Left lobe of liver (tissue), 2 donors: ENCODE results near the gene CTNNA2. TPM values are rescaled to one million over a fixed set of nuclear protein-coding genes. Genes with fewer than 3 reads are reported as not detected.

ENCODE experiments used
- ATAC-seq: fragments of 200-7000 bp; cut with Tn5 transposase; one replicate; pipeline ENCODE4 v1.9.1; 2020; ENCODE audit warnings: mild to moderate bottlenecking, moderate library complexity
- DNase-seq: peaks from one replicate; pipeline ENCODE4 v3.0.0-alpha.2; 2020; ENCODE audit warnings: low spot score
- total RNA-seq: library from RNA; stranded (reverse); gene quantifications from one replicate; pipeline ENCODE4 v1.2.1, GENCODE V29; 2021
- donor health status: DM: no; HTN: no; CAD: no; lungs with moderate emphysema.
- donor health status: DM: no; HTN: yes; CAD: no.

Gene CTNNA2
- total RNA-seq, 1 donor from 2014 or later = not detected

DNA sequence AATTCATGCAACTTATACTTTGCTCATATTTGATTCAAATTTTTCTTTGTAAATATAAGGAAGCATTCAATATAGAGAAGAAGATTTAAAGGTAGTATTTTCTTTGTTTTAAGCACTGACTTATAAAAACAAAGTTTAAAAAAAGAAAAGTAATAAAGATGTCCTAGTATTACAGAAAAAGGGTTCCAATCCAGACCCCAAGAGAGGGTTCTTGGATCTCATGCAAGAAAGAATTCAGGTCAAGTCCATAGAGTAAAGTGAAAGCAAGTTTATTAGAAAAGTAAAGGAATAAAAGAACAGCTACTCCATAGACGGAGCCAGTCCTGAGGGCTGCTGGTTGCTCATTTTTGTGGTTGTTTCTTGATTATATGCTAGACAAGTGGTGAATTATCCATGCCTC is 267.9 kb downstream of the CTNNA2 start:
- ATAC-seq = no peak
- no peak for DNase-seq

DNA sequence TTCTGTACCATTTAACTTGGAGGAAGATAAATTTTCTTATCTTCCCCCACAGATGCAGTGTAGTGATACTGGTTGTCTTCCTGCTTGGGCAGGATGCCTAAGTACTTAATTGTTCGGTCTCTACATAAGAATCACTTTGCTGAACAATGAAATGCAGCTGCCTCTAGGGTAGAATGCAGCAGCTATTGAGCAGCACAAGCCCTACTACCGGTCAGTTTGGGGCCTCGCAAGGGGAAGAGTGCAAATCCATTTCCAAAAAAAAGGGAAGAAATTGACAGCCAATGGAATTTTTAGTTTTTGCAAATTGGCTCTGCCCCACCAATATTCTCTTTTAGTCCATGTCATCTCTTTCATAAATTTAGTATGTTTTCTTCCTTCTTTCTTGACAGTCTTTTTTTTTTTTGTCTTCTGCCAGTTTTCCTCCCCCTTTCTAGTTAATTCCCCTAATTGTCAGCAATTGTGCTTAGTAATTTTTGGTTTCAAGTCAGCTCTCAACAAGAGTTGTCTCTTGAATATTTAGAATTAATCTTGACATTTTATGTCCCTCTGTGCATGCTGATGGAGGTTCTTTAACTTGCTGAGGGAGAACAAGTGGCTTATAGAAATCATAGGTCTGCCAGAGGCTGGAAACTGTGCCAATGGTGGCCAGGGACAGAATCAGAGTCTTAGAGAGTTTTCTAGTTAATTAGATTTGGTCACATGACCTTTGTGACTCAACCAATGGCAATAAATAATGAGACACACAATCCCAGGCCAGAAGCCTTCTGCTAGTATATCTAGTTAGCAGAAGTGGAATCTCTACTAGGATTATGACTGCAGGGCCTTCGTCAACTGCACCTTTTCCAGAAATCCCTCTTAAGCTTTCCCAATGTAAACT is 270.0 kb downstream of the CTNNA2 start:
- no peak for DNase-seq
- ATAC-seq = no peak

DNA sequence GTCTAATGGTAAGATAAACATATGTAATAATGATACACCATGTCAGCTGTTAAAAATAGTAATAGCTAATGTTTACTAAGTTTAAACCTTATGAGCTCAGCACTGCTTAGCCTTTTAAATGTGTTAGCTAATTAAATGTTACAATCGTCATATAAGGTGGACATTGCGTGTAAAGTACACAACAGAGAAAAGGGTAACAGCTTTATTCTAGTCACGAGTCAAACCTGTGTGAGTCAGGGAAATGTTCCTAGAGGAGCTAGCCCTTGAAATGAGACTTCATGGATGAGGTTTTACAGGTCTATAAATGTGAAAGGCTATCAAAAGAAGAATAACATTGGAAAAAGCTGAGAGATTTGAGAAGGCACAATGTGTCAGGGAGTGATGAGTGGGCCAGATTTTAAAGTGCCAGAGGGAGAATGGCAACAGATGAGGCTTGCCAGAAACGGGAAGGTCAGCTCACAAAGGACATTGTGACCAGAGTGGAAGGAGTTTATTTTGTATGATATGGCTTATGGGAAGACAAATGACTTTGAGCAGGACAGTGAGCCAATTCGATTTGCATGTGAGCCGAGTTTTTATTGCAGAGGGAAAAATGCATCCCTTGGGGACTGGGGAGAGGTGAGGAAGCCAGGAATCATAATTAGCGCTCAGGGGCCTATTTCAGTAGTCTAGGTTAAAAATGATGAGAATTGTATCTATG is 276.3 kb downstream of the CTNNA2 start:
- ATAC-seq = no peak
- no peak for DNase-seq

DNA sequence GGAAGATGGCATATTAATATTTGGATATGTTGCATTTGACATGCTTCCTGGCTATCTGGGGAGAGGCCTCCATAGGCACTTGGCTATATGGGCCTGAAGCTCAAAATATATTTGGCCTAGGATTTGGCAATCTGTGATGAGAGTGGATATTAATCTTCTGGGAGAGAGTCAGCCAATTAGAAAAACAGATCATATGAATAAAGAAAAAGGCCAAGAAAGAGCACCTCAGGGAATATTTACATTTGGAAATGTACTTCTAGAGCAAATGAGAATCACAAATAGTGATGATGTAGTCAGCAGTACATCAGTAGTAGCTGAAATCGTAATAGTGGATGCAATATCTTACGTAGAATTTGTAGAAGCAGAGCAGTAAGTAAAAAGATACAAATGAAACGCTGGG is 277.0 kb downstream of the CTNNA2 start:
- DNase-seq (no peak), ATAC-seq (no peak)

DNA sequence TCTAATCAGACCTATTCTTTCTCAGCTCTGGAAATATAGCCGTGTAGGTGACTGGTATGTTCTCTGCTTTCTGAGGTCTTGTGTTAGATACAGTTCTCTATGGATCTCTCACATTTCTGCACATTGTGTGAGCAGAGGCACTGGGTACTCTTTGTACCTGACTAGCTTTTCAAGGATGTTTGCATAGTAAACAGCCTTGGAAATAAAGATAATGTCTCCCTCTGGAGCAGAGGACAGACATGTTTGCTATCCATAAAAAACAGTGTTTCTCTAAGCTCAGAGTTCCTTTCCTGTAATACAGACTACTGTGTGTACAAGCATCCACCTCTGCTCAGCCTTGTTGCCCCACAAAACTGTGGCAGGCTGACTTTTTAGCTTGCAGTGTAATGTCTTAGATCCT is 279.2 kb downstream of the CTNNA2 start:
- no peak for DNase-seq
- ATAC-seq = no peak

DNA sequence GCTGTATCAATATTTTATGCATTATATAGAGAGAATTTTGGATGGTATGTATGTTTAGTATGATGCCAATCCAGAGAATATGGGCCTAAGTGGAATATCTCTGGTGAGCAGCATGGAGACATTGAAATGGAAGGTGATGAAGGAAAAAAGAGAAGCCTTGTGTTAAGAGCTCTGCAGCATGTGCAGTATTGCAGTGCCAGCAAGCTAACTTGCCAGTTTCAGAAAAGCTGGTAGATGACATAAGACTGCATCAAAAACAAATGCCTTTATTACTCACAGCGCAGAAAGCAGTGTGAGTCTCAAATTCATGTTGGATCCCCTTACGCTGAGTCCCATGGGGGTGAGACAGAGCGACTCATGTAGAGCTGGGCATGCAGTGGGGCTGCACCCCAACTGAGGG is 280.2 kb downstream of the CTNNA2 start:
- DNase-seq (no peak), ATAC-seq (no peak)

DNA sequence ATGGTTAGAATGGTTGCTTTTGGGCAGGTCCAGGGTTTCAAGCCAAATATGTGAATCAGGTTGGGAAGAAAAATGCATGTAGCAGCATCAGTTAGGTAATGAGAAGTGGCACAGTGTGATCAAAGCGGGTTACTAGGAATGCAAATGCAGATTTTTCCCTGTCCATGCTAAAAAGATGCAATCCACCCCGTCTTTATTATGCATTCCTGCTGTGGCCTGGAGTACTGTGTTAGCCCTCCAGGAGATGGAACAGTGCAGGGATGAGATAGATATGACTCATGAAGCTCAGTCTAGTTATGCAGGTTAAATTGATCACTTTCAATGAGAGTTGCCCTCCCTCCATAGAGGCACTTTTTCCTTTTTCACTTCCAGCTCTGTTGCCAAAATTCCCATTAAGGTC is 283.8 kb downstream of the CTNNA2 start:
- DNase-seq (no peak), ATAC-seq (no peak)

DNA sequence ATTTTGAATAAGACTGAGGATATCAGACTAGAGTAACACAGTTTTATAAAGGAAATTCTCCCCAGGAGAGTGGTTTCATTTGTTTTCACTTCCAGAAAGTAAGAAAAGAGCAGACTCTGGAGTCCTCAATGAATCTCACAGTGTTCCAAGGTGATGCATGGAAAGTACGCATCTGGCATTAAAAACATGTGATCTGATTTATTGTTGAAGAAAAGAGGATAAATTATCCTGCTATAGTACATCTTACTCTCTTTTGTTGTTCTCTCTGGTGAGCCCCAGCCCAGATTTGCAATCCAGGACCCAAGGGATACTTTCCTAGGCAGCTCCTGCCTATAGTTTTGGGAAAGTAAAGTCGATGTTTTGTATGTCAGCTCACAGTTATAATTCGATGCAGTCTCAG is 285.9 kb downstream of the CTNNA2 start:
- ATAC-seq (no peak), DNase-seq (no peak)

DNA sequence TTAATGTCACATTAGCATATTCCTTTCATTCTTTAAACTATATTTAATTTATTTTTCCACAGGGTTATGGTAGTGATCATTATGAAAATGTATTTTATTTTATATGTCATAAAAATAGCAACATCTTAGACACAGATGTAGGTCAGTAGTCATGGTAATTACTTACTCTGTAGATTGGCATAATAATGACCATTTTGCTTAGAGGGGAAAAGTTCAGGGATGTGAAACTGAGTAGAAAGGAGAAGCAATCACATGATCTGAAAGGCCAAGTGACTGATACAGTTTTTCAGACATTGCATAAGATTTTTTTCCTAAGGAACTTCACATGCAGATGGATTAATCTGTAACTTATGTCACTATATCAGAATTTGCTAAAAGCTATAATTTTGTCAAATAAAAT is 286.9 kb downstream of the CTNNA2 start:
- DNase-seq = no peak
- no peak for ATAC-seq

DNA sequence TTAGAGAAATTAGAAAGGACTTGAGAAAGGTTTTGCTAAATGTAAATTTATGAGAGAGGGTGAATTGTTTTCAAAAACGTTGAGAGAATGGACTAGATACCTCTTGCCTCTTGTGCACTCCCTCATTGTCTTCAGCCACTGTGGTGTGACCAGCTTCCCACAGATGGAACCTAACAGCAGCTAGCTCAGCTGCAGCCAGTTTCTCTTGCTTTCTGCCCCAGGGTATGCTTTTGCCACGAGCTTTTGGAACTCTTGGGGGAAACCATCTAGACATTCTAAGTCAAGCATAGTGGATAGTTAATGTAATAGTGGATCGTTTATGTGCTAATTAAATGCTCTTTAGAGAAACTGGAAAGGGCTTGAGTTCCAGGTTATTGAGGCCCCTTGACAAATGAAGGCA is 288.2 kb downstream of the CTNNA2 start:
- ATAC-seq (no peak), DNase-seq (no peak)

DNA sequence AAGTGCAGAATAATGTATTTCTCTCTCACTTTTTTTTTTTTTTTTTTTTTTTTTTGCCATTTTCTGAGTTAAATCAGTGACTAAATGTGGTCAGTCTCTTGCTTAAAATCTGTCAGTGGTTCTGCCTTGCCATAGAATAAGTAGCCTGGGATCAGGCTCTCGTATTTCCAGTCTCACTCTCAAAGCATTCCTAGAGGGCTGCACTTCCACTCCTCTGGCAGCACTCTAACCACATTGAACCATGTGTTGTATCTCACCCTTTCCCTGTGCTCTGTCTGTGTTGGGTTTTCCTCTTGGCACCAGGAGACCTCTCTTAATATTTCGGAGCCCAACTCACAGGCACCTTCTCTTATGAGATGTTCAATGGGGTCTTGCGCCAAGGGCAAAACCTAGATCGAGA is 304.4 kb downstream of the CTNNA2 start:
- ATAC-seq = no peak
- DNase-seq = no peak

DNA sequence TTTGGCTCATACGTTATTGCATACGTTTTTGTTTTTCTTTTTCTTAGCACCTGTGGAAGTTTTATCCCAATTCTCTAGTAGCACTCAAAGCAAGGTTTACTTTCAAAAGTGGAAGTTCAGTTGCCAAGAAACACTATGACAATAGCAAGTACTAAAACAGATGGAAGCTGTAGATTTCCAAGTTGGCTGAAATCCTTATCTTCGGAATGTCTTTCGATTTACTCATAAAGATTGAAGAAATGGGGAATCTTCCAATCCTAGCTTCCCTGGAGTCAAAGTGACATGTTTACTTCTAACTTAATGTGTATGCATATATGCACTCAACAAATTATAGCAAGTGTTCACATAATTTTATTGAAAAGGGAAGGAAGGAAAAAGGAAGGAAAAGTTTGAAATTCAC is 307.4 kb downstream of the CTNNA2 start:
- no peak for DNase-seq
- ATAC-seq = no peak

DNA sequence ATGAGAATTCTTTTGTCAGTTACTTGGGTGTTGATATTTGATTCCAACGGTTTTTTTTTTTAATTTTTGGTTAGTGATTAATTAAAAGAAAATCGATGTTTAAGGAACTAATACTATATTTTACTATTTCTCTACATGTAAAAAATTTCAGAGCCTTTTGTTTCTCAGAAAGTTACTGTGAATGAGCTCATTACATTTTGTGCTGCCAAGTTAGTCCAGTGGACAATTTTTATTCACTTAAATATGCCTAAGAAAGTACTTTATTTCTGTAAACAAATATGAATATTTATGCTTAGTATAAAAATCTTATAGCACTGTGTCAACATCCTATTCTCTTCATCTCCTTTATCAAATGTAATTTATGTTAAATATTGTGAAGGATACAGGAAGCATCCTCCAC is 309.3 kb downstream of the CTNNA2 start:
- no peak for ATAC-seq

DNA sequence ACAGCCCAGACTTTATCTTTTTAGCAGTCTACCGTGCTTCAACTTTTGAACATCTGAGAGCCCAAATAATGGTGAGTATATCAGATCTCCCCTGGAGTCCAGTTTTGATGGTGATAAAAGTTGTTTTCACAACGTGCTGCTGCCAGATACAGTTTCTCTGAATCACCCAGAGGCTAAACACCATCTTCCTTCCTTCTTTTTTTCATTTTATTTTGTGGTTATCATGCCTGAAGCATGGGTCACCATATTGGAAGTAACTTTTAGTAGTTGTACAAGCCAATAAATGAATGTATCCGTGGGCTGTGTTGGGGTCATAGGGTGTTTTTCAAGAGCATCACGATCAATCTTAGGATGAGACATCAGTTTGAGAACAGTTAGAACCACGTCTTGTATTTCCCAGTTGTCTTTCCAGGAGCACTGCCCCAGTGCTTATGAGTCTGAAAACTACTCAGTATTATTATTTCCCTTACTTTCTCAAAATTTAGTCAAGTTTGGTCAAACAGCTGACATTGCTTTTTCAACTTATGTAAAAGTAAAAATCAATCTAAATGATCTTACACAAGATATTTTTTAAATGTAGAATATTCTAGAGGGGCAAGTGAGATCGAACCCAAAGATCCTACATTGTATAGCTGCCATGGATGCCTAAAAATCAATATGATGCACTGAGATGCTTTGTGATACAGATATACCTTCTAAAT is 311.4 kb downstream of the CTNNA2 start:
- DNase-seq (no peak), ATAC-seq (no peak)

More for the DNA sequence above, 309.3 kb downstream of the CTNNA2 start:
- no peak for DNase-seq

DNA sequence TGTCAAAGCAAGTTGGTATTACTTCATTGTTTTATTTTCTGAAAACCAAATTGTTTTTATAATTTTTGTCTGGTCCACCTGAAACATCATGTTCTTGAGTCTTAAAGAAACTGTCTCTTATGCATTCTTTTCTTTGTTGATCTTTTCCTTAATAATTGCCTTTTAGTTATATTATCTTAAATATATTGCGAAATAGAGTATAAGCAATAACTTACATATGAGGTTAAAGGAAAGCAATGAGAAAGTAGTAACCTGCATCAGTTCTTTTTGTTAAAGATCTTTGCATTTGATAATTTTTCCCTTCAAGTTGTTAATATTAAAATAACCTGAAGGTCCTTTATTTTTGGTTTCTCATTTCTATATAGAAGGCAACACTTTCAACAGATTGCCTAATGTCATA is 315.0 kb downstream of the CTNNA2 start:
- no peak for ATAC-seq

DNA sequence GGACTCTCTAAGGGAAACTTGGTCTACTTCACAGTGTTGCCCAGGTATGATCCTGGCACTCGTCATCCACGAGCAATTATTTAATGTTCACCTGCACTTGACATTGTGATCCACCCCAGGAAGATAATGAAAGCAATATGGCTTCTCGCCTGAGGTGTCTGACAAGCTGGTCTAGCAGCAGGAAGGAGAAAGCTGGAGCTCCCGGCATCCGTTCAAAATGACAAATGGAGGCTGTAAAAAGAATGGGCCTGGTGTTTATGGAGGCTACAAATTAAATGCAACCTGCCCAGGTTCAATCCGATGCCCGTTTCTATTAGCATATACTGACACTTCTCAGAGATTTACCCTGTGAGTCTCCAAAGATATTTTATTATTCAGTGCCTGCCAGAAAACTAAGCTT is 317.6 kb downstream of the CTNNA2 start:
- ATAC-seq (no peak), DNase-seq (no peak)

More for the DNA sequence above, 315.0 kb downstream of the CTNNA2 start:
- no peak for DNase-seq

DNA sequence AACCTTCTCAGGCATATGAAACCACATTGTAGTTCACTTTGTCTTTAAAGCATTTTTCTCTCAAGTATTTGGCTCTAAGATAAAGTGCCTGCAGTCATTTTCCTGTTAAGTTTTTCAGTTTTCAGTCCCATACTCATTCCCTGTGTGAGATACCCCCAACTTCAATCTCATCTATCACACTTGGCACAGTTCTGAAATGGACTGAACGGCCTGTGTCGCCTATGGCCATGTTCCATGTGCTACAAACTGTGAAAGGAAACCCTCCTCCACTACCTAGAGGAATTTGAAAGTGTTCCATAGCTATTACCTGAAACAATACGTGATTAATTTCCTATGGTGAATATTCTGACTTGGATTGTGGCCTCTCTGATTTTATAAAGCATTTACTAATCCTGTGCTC is 319.1 kb downstream of the CTNNA2 start:
- no peak for DNase-seq
- ATAC-seq = no peak

DNA sequence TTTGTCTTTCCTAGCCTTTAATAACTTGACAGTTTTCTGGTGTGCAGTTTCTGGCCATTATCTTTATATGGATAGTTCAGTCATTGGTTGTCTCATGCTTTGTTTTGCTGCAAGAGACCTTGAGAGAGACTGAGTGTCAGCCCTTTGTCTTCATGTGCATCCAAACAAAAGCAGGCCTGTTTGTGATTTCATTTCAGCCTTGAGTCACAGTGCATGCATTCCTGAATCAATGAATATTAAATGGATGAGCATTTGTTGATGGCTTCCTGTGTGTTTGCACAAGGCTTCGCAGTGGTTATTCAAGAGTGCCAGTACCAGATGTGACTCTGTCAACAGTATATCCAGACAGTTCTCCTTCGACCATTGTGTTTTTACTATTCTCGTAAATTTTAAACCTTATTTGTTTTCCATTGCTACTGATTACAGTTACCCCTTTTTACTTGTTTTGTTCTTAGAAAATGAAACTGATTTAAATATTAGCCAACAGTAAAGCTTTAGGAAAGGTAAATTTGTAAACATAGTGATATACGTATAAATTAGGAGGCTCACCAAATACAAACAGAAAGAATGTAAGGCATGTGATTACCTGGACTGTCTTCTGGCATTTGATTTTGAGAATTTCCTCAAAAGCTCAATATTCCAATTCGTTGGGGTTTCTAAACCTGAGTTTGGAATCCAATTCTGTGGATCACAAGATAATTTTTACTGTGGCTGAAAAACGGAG is 319.8 kb downstream of the CTNNA2 start:
- no peak for DNase-seq
- ATAC-seq = no peak

DNA sequence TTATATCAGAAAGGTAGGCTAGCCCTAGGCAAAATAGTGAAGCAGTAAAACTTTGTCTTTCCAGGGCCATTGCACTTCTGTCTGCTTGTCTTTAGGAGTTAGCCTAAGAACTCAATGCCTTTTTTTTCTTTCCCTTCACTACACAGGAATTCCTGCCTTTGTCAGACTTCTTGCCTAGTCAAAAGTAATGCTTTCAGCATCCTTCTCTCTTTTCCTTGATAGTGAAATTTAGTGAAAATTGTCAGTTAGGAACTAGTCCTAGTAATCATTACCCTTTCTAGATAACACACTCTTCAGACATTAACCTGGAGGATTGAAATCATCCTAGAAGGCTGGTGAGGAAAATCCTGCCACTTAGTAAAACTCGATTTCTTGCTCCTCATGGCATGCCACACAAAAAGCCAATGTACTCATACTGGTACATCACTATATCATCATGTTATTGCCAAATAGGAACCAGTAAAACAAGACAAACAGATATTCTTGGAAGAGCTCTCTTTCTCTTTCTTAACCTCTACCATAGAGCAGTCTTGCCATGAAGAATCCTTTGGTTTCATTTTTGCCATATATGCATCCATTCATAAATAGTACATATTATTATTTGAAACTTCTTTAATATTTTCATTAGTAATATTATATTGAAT is 320.5 kb downstream of the CTNNA2 start:
- no peak for ATAC-seq
- no peak for DNase-seq

DNA sequence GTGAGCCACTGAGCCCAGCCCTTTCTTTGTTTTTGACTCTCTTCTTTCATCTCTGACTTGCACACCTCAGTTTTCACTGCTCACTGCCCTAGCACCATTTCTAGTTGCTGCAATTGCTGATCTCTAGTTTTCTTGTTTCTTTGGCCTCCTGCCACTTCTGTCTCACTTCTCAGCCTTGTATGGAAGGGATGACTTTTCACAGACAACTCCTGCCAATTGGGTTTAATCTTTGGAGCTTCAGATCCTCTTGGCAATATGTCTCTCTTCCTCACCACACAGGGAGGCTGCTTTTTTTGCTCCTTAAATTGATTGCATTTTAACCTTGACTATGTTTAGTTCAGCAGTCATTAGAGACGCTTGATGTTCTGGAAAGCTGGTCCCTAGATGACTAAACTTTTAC is 323.1 kb downstream of the CTNNA2 start:
- DNase-seq (no peak), ATAC-seq (no peak)

DNA sequence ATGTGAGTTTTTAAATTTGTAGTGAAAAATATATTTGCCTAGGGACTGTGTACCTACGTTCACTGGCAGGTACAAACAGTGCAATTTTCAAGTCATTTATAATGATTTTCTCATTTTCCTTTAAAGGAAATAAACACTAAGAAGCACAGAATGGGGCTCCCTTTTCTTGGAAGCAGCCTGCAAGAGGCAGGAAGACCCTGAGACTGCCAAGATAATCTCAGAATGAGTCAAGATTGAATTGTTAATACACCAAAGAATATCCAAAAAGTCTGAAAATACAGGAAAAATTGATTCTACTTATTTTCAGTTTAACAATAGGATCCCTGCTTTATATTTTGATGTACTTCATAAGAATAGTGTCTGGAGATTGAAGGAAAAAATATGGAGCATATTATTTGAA is 331.2 kb downstream of the CTNNA2 start:
- DNase-seq (no peak), ATAC-seq (no peak)
